Nephron progenitor cell (in vitro differentiated cells): ENCODE measurements around the gene LAIR1.
"Not testable (repeated sequence)": the region's sequence is repeated elsewhere in the genome, so short reads cannot be mapped to it uniquely, and the experiment has no call there.

Experiments
- DNase-seq: peaks from one replicate; pipeline ENCODE4 v3.0.0; 2021
- H3K27ac Mint-ChIP-seq: 2 replicates; pipeline ENCODE4 v1.8.0; 2021; ENCODE audit warnings: mild to moderate bottlenecking, moderate library complexity, mixed read lengths
- H3K27me3 Mint-ChIP-seq: 2 replicates; pipeline ENCODE4 v1.8.0; 2021; ENCODE audit warnings: mild to moderate bottlenecking, low read depth, mixed read lengths; ENCODE audit not compliant: poor library complexity
- H3K36me3 Mint-ChIP-seq: 2 replicates; pipeline ENCODE4 v1.8.0; 2021; ENCODE audit warnings: low read depth, mixed read lengths
- H3K4me1 Mint-ChIP-seq: 2 replicates; pipeline ENCODE4 v1.8.0; 2021; ENCODE audit warnings: mixed read lengths
- H3K4me3 Mint-ChIP-seq: 2 replicates; pipeline ENCODE4 v1.8.0; 2021; ENCODE audit warnings: mild to moderate bottlenecking, moderate library complexity, mixed read lengths
- H3K9me3 Mint-ChIP-seq: 2 replicates; pipeline ENCODE4 v1.8.0; 2021; ENCODE audit warnings: mild to moderate bottlenecking, moderate library complexity, mixed read lengths
- TF ChIP-seq, protein P1 (sequence below): fragments of 200-600 bp; sonication (generic); IDR thresholded peaks from 2 replicates; pipeline ENCODE4 v1.5.0; 2021; ENCODE audit warnings: antibody characterized with exemption

The LAIR1 gene

DNA sequence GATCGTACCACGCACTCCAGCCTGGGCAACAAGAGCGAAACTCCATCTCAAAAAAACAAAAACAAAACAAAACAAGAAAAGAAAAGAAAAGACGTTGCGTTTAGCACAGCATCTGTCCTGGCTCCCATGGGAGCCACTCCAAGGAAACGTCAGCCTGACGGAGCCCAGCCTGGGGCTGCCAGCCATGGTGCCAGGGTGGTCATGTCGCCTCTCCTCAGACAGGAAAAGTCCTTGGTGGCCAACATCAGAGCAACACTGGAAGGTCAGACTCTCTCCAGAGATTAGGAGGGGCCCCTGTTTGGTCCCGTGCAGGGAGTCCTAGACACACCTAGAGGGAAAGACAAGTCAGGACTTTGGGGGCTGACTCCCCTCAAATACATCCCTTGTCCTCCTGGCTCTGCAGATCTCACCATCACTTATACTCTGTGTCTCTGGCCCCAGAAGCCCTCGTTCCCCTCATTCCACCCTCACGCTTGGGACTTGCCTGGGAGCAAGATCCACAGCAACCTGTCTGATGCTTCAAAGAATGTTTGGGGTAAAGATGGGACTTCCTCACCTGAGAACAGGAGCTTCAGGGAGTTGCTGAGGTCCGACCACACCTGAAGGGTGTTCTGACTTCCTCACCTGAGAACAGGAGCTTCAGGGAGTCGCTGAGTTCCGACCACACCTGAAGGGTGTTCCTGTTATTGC, 35.1 kb downstream of the LAIR1 start:
- H3K27ac Mint-ChIP-seq, result no peak overlapping the region
- no peak overlapping the region for H3K4me3 Mint-ChIP-seq
- peaks cover 40% of the 10 kb centered on the region for H3K9me3 Mint-ChIP-seq
- H3K27me3 Mint-ChIP-seq, result peaks cover 13% of the 10 kb centered on the region
- no peaks in the 10 kb centered on the region for H3K4me1 Mint-ChIP-seq
- TF ChIP-seq, protein P1, sequence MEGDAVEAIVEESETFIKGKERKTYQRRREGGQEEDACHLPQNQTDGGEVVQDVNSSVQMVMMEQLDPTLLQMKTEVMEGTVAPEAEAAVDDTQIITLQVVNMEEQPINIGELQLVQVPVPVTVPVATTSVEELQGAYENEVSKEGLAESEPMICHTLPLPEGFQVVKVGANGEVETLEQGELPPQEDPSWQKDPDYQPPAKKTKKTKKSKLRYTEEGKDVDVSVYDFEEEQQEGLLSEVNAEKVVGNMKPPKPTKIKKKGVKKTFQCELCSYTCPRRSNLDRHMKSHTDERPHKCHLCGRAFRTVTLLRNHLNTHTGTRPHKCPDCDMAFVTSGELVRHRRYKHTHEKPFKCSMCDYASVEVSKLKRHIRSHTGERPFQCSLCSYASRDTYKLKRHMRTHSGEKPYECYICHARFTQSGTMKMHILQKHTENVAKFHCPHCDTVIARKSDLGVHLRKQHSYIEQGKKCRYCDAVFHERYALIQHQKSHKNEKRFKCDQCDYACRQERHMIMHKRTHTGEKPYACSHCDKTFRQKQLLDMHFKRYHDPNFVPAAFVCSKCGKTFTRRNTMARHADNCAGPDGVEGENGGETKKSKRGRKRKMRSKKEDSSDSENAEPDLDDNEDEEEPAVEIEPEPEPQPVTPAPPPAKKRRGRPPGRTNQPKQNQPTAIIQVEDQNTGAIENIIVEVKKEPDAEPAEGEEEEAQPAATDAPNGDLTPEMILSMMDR, result no peak
- DNase-seq, result no peak
- no peaks in the 10 kb centered on the region for H3K36me3 Mint-ChIP-seq

DNA sequence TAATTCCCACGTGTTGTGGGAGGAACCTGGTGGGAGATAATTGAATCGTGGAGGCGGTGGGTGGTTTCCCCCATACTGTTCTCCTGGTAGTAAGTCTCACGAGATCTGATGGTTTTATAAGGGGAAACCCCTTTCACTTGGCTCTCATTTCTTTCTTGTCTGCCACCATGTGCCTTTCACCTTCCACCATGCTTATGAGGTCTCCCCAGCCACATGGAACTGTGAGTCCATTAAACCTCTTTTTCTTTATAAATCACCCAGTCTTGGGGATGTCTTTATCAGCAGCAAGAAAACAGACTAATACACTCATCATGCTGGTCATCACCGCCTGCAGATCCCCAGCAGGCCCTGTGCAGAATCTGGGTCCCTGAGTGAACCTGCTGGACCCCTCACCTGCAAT, 36.0 kb downstream of the LAIR1 start:
- H3K4me1 Mint-ChIP-seq, H3K4me3 Mint-ChIP-seq, DNase-seq, H3K27ac Mint-ChIP-seq, H3K36me3 Mint-ChIP-seq: not testable (repeated sequence)
- Mint-ChIP-seq H3K9me3 (peaks cover 40% of the 10 kb centered on the region), H3K27me3 (peaks cover 13% of the 10 kb centered on the region)

DNA sequence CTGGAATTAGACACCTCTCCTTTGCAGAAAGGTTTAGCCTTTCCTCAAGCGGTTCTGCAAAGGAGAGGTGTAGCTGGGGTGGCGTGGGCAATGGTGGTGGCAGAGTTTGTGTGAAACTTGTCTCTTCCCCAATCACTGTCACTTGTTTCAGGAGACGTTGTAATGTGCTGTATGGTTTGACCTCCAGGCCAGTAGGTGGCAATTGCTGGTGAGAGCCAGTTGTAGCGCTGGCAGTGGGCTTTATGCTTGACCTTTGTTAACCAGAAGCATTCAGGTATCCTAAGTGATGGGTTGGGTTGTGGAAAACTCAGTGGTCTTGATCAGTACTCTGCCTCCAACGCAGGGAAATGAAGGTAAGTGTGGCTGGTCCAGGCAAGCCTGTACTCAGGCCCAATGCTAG, 39.1 kb downstream of the LAIR1 start:
- H3K4me1 Mint-ChIP-seq, result no peaks in the 10 kb centered on the region
- TF ChIP-seq, protein P1, result no peak
- H3K27me3 Mint-ChIP-seq, result peaks cover 11% of the 10 kb centered on the region
- DNase-seq, result no peak
- no peaks in the 10 kb centered on the region for H3K36me3 Mint-ChIP-seq
- H3K4me3 Mint-ChIP-seq, result no peak overlapping the region
- peaks cover 47% of the 10 kb centered on the region for H3K9me3 Mint-ChIP-seq
- H3K27ac Mint-ChIP-seq, result no peak overlapping the region

DNA sequence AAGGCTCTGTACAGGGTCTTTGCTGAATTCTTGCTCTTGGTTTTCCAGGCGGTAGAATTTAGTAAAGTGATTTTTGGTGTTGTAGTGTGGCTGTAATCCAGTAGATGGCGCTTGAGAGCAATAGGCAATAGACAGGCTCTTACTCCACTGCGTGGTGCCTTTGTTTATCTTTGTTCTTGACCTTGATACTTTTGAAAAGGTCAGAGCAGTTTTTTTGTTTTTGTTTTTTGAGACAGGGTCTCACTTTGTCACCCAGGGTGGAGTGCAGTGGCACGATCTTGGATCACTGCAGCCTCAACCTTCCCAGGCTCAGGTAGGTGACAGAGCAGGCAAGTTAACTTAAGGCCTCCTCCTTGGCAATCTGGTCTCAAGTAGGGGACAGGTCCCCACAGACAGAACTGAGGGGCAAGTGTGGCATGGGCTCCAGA, 39.5 kb downstream of the LAIR1 start:
- Mint-ChIP-seq H3K27me3 (peaks cover 11% of the 10 kb centered on the region), H3K27ac (no peak overlapping the region), H3K4me3 (no peak overlapping the region), H3K4me1 (no peaks in the 10 kb centered on the region), H3K9me3 (peaks cover 51% of the 10 kb centered on the region), H3K36me3 (no peaks in the 10 kb centered on the region)
- peak; percentile 40 for DNase-seq
- TF ChIP-seq, protein P1, result peak; percentile 77

DNA sequence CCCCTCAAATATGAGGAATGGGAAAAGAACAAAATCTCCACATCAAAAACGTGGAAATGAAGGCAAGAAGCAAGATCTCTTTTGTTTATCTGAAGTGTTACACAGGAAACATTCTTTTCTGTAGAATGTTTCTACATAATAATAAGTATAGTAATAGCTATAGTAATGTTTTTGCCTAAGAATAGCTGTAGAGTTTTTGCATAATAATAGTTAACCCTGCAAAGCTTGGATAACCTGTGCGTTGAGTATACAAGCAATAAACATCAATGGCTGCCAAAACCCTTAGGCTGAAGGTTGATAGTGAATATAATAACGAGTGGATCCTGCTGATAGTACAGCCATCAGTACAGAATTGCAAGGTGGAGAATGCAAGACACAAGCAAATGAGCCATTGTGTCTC, 40.7 kb downstream of the LAIR1 start:
- Mint-ChIP-seq H3K36me3 (no peaks in the 10 kb centered on the region), H3K4me1 (no peaks in the 10 kb centered on the region), H3K9me3 (peaks cover 51% of the 10 kb centered on the region), H3K27me3 (peaks cover 11% of the 10 kb centered on the region), H3K27ac (no peak overlapping the region), H3K4me3 (no peak overlapping the region)
- TF ChIP-seq, protein P1, result no peak
- DNase-seq, result no peak

DNA sequence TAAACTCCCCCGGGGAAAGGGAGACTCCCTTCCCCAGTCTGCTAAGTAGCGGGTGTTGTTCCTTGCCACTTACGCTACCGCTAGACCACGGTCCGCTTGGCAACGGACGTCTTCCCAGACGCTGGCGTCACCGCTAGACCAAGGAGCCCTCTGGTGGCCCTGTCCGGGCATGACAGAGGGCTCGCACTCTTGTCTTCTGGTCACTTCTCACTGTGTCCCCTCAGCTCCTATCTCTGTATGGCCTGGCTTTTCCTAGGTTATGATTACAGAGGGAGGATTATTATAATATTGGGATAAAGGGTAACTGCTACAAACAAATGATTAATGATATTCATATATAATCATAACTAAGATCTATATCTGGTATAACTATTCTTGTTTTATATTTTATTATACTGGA, 41.8 kb downstream of the LAIR1 start:
- H3K27me3 Mint-ChIP-seq, DNase-seq, H3K4me3 Mint-ChIP-seq, H3K27ac Mint-ChIP-seq, H3K4me1 Mint-ChIP-seq, H3K36me3 Mint-ChIP-seq: not testable (repeated sequence)
- peaks cover 54% of the 10 kb centered on the region for H3K9me3 Mint-ChIP-seq

DNA sequence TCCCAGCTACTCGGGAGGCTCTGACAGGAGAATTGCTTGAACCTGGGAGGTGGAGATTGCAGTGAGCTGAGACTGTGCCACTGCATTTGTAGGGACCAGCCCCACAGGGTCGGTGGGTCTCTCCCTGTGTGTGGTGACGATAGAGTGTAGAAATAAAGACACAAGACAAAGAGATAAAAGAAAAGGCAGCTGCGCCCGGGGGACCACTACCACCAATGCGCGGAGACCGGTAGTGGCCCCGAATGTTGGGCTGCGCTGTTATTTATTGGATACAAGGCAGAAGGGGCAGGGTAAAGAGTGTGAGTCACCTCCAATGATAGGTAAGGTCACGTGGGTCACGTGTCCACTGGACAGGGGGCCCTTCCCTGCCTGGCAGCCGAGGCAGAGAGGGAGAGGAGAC, 42.4 kb downstream of the LAIR1 start:
- H3K9me3 Mint-ChIP-seq, result peaks cover 56% of the 10 kb centered on the region
- DNase-seq, H3K4me1 Mint-ChIP-seq, H3K4me3 Mint-ChIP-seq, H3K27ac Mint-ChIP-seq, H3K27me3 Mint-ChIP-seq, H3K36me3 Mint-ChIP-seq: not testable (repeated sequence)
